Hepatocyte (in vitro differentiated cells): ENCODE measurements around the gene CREB3. TPM values are rescaled to one million over a fixed set of nuclear protein-coding genes. Genes with fewer than 3 reads are reported as not detected.

Experiments used
- DNase-seq: peaks from one replicate; pipeline ENCODE4 v3.0.0-alpha.2; 2016; ENCODE audit warnings: low spot score
- H2AFZ ChIP-seq: fragments of 200-600 bp; sonication (generic); 2 replicates; pipeline ENCODE4 v1.6.0; 2016; ENCODE audit warnings: antibody characterized with exemption, mild to moderate bottlenecking
- H3K27ac ChIP-seq: fragments of 200-600 bp; sonication (generic); 2 replicates; pipeline ENCODE4 v1.5.1; 2016; ENCODE audit warnings: mild to moderate bottlenecking
- H3K27me3 ChIP-seq: fragments of 200-600 bp; sonication (generic); 2 replicates; pipeline ENCODE4 v1.6.1; 2016
- H3K36me3 ChIP-seq: fragments of 200-600 bp; sonication (generic); replicated peaks from 2 replicates; pipeline ENCODE4 v1.5.1; 2016; ENCODE audit warnings: low read depth; ENCODE audit not compliant: insufficient read depth
- H3K4me1 ChIP-seq: fragments of 200-600 bp; sonication (generic); 2 replicates; pipeline ENCODE4 v1.5.1; 2016; ENCODE audit warnings: mild to moderate bottlenecking, moderate library complexity; ENCODE audit not compliant: insufficient read depth
- H3K4me2 ChIP-seq: fragments of 200-600 bp; sonication (generic); 2 replicates; pipeline ENCODE4 v1.6.0; 2016
- H3K4me3 ChIP-seq: fragments of 200-600 bp; sonication (generic); 2 replicates; pipeline ENCODE4 v1.5.1; 2016; ENCODE audit warnings: mild to moderate bottlenecking
- H3K79me2 ChIP-seq: fragments of 200-600 bp; sonication (generic); 2 replicates; pipeline ENCODE4 v1.6.0; 2017; ENCODE audit warnings: mild to moderate bottlenecking
- H3K9me2 ChIP-seq: fragments of 200-600 bp; sonication (generic); replicated peaks from 2 replicates; pipeline ENCODE4 v1.6.0; 2017; ENCODE audit warnings: mild to moderate bottlenecking; ENCODE audit not compliant: insufficient read depth
- H3K9me3 ChIP-seq: fragments of 200-600 bp; sonication (generic); 2 replicates; pipeline ENCODE4 v1.5.1; 2016; ENCODE audit warnings: low read depth, mild to moderate bottlenecking
- H4K20me1 ChIP-seq: fragments of 200-600 bp; sonication (generic); 2 replicates; pipeline ENCODE4 v1.6.0; 2016; ENCODE audit warnings: mild to moderate bottlenecking; ENCODE audit not compliant: insufficient read depth, poor library complexity, severe bottlenecking
- CTCF ChIP-seq: fragments of 200-600 bp; sonication (generic); IDR thresholded peaks from 2 replicates; pipeline ENCODE4 v1.5.1; 2016; ENCODE audit warnings: antibody characterized with exemption, mild to moderate bottlenecking; ENCODE audit not compliant: poor library complexity
- EZH2 ChIP-seq: fragments of 200-600 bp; sonication (generic); IDR thresholded peaks from 2 replicates; pipeline ENCODE4 v1.6.1; 2016; ENCODE audit warnings: antibody characterized with exemption, mild to moderate bottlenecking, borderline replicate concordance
- EZH2phosphoT487 ChIP-seq: fragments of 200-600 bp; sonication (generic); IDR thresholded peaks from one replicate; pipeline ENCODE4 v1.6.1; 2018; ENCODE audit warnings: antibody characterized with exemption, mild to moderate bottlenecking, low read depth, moderate library complexity; ENCODE audit not compliant: unreplicated experiment, severe bottlenecking
- WGBS: methylation state at CpG from one replicate; pipeline ENCODE4 v1.1.6; 2016; ENCODE audit warnings: low lambda C conversion rate; ENCODE audit errors: missing lambda C conversion rate; 5-methylcytosine and 5-hydroxymethylcytosine counted together
- polyA plus RNA-seq: library from polyadenylated mRNA; unstranded; fragments of >200 nt; fragmentation: Nextera tagmentation; extraction: Ambion mirVana; gene quantifications from 2 replicates; pipeline ENCODE4 v1.2.1, GENCODE V29; 2016
- total RNA-seq: library from RNA; depleted of rRNA; stranded (reverse); fragments of >200 nt; gene quantifications from 2 replicates; pipeline ENCODE4 v1.2.3, GENCODE V29; 2014

CREB3 gene
- total and polyA plus RNA-seq, 2 experiments from 2014 or later: 54.6 to 79.9 TPM

GRCh38 chr9:35753466-35753865 lies 21.0 kb downstream of the CREB3 start:
- Histone ChIP-seq H3K9me2 (no peaks in the 10 kb centered on the region), H3K36me3 (no peaks in the 10 kb centered on the region), H3K4me2 (no peak overlapping the region), H3K79me2 (peaks cover 30% of the 10 kb centered on the region), H3K4me3 (no peak overlapping the region), H3K9me3 (no peaks in the 10 kb centered on the region), H3K27me3 (no peaks in the 10 kb centered on the region), H3K27ac (no peak overlapping the region), H4K20me1 (peaks cover under 1% of the 10 kb centered on the region), H3K4me1 (peaks cover 21% of the 10 kb centered on the region), H2AFZ (no peak overlapping the region)
- DNase-seq: no peak
- WGBS: 96% methylated on average over 5 of the region's 5 CpGs
- TF ChIP-seq CTCF (no peak), EZH2 (no peak), EZH2phosphoT487 (no peak)

- H3K79me2 ChIP-seq: peaks cover 35% of the 10 kb centered on the region
- no peak within 1 kb of the TSS for H2AFZ ChIP-seq
- TF ChIP-seq EZH2 (no peak), EZH2phosphoT487 (no peak), CTCF (no peak)
- no peaks in the 10 kb centered on the region for H3K9me3 ChIP-seq
- H3K4me3 ChIP-seq: no peak within 1 kb of the TSS
- no peaks in the 10 kb centered on the region for H3K27me3 ChIP-seq
- DNase-seq: no peak
- H3K27ac ChIP-seq: no peak within 1 kb of the TSS
- no peaks in the 10 kb centered on the region for H4K20me1 ChIP-seq
- no peaks in the 10 kb centered on the region for H3K36me3 ChIP-seq
- peaks cover 25% of the 10 kb centered on the region for H3K4me1 ChIP-seq
- H3K9me2 ChIP-seq: no peaks in the 10 kb centered on the region
- 57% methylated on average over 3 of the region's 3 CpGs for WGBS
- H3K4me2 ChIP-seq: no peak within 1 kb of the TSS
Measured at GRCh38 chr9:35754264-35754663, 21.8 kb downstream of the CREB3 start, which contains the start of gene MSMP. MSMP (minus strand) TSS chr9:35754276; CDS start chr9:35754129, 147 bp downstream.

- H3K4me2 ChIP-seq: no peak overlapping the region
- no peaks in the 10 kb centered on the region for H3K36me3 ChIP-seq
- peaks cover 22% of the 10 kb centered on the region for H3K4me1 ChIP-seq
- no peaks in the 10 kb centered on the region for H3K9me2 ChIP-seq
- H3K79me2 ChIP-seq: peaks cover 37% of the 10 kb centered on the region
- H3K4me3 ChIP-seq: no peak overlapping the region
- H3K27me3 ChIP-seq: no peaks in the 10 kb centered on the region
- no peak for TF ChIP-seq EZH2
- TF ChIP-seq EZH2phosphoT487: no peak
- no peak for TF ChIP-seq CTCF
- H4K20me1 ChIP-seq: no peaks in the 10 kb centered on the region
- no peak overlapping the region for H3K27ac ChIP-seq
- 93% methylated on average over 4 of the region's 4 CpGs for WGBS
- no peaks in the 10 kb centered on the region for H3K9me3 ChIP-seq
- DNase-seq: no peak
- H2AFZ ChIP-seq: no peak overlapping the region
Measured at GRCh38 chr9:35755071-35755470, 22.6 kb downstream of the CREB3 start.
